ENCODE measurements around the gene MLH1.
"Not testable (repeated sequence)": the region's sequence is repeated elsewhere in the genome, so short reads cannot be mapped to it uniquely, and the experiment has no call there.

The MLH1 gene

GRCh38 chr3:36957862-36958686, 35.2 kb upstream of the MLH1 start:
- Histone ChIP-seq H3K27ac (ENCODE audit: insufficient read depth, low read length, poor library complexity, severe bottlenecking) (peak overlapping the region; percentile 4), H3K4me1 (ENCODE audit: control insufficient read depth, insufficient read depth, low read length, poor library complexity, severe bottlenecking) (no peaks in the 10 kb centered on the region), H3K27me3 (replicated peaks; ENCODE audit: control insufficient read depth, insufficient read depth, low read length, poor library complexity, severe bottlenecking) (no peaks in the 10 kb centered on the region), H3K36me3 (ENCODE audit: control insufficient read depth, insufficient read depth, low read length) (no peaks in the 10 kb centered on the region), H3K4me3 (ENCODE audit: insufficient read depth, low read depth, low read length, poor library complexity, severe bottlenecking) (no peak overlapping the region), H3K9me3 (ENCODE audit: control insufficient read depth, low read length) (no peaks in the 10 kb centered on the region)
- DNase-seq, result no peak

DNA sequence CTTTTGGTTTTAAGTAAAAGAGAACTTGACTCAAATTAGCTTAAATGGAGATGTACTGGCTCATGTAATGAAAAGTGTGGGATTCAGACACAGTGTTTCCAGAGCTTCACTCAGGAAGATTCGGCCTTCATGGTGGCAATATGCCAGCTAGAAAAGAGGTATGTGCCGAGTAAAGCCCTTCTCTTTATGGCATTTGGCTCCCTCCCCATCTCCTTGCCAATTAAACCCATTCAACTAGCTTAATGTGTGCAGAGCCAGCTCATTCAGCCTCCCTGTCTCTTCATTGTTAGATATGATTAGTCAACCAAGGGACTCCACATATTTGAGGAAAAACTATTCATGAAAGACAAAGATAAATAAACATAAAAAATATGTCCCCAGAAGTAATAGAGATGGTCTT, 33.5 kb upstream of the MLH1 start:
- Histone ChIP-seq H3K9me3 (ENCODE audit: control insufficient read depth, low read length) (no peaks in the 10 kb centered on the region), H3K27me3 (replicated peaks; ENCODE audit: control insufficient read depth, insufficient read depth, low read length, poor library complexity, severe bottlenecking) (no peaks in the 10 kb centered on the region), H3K27ac (ENCODE audit: insufficient read depth, low read length, poor library complexity, severe bottlenecking) (no peak overlapping the region), H3K4me3 (ENCODE audit: insufficient read depth, low read depth, low read length, poor library complexity, severe bottlenecking) (no peak overlapping the region), H3K4me1 (ENCODE audit: control insufficient read depth, insufficient read depth, low read length, poor library complexity, severe bottlenecking) (no peaks in the 10 kb centered on the region), H3K36me3 (ENCODE audit: control insufficient read depth, insufficient read depth, low read length) (no peaks in the 10 kb centered on the region)
- DNase-seq, result no peak

GRCh38 chr3:36960502-36960901, 32.8 kb upstream of the MLH1 start:
- Histone ChIP-seq H3K27me3 (replicated peaks; ENCODE audit: control insufficient read depth, insufficient read depth, low read length, poor library complexity, severe bottlenecking) (no peaks in the 10 kb centered on the region), H3K9me3 (ENCODE audit: control insufficient read depth, low read length) (no peaks in the 10 kb centered on the region), H3K27ac (ENCODE audit: insufficient read depth, low read length, poor library complexity, severe bottlenecking) (no peak overlapping the region), H3K4me1 (ENCODE audit: control insufficient read depth, insufficient read depth, low read length, poor library complexity, severe bottlenecking) (no peaks in the 10 kb centered on the region), H3K36me3 (ENCODE audit: control insufficient read depth, insufficient read depth, low read length) (no peaks in the 10 kb centered on the region), H3K4me3 (ENCODE audit: insufficient read depth, low read depth, low read length, poor library complexity, severe bottlenecking) (no peak overlapping the region)
- DNase-seq, result no peak

- not testable (repeated sequence) for H3K4me1 ChIP-seq (ENCODE audit: control insufficient read depth, insufficient read depth, low read length, poor library complexity, severe bottlenecking); H3K4me3 ChIP-seq (ENCODE audit: insufficient read depth, low read depth, low read length, poor library complexity, severe bottlenecking); DNase-seq; H3K36me3 ChIP-seq (ENCODE audit: control insufficient read depth, insufficient read depth, low read length); H3K27me3 ChIP-seq (replicated peaks; ENCODE audit: control insufficient read depth, insufficient read depth, low read length, poor library complexity, severe bottlenecking); H3K9me3 ChIP-seq (ENCODE audit: control insufficient read depth, low read length); H3K27ac ChIP-seq (ENCODE audit: insufficient read depth, low read length, poor library complexity, severe bottlenecking)
Observed at GRCh38 chr3:36963008-36963407, 30.3 kb upstream of the MLH1 start.

DNA sequence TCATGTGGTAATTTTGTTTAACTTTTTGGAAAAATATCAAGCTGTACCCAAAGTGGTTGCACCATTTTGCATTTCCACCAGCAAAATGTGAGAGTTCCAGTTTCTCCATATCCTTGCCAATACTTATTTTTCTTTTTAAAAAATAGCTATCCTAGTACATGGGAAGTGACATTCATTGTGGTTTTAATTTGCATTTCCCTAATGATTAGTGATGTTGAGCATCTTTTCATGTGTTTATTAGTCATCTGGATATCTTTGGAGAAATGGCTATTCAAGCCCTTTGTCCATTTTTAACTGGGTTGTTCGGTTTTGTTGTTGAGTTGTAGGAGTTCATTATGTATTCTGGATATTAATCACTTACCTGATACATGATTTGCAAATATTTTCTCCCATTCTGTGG, 29.0 kb upstream of the MLH1 start:
- Histone ChIP-seq H3K4me1 (ENCODE audit: control insufficient read depth, insufficient read depth, low read length, poor library complexity, severe bottlenecking) (no peaks in the 10 kb centered on the region), H3K27me3 (replicated peaks; ENCODE audit: control insufficient read depth, insufficient read depth, low read length, poor library complexity, severe bottlenecking) (no peaks in the 10 kb centered on the region), H3K36me3 (ENCODE audit: control insufficient read depth, insufficient read depth, low read length) (no peaks in the 10 kb centered on the region), H3K4me3 (ENCODE audit: insufficient read depth, low read depth, low read length, poor library complexity, severe bottlenecking) (no peak overlapping the region), H3K9me3 (ENCODE audit: control insufficient read depth, low read length) (no peaks in the 10 kb centered on the region), H3K27ac (ENCODE audit: insufficient read depth, low read length, poor library complexity, severe bottlenecking) (no peak overlapping the region)
- no peak for DNase-seq

DNA sequence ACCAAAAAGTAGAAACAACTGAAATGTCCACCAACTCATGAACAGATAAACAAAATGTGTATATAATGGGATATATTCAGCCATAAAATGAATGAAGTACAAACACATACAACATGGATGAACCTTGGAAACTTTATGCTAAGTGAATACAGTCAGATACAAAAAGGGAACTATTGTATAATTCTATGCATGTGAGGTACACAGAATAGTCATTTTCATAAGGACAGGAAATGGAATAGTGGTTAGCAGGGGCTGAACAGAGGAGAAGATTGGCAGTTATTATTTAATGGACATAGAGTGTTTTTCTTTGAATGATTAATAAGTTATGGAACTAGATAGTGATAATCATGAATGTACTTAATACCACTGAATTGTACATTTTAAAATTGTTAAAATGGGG, 28.5 kb upstream of the MLH1 start:
- no peaks in the 10 kb centered on the region for H3K36me3 ChIP-seq (ENCODE audit: control insufficient read depth, insufficient read depth, low read length)
- peaks cover 2% of the 10 kb centered on the region for H3K4me1 ChIP-seq (ENCODE audit: control insufficient read depth, insufficient read depth, low read length, poor library complexity, severe bottlenecking)
- no peak overlapping the region for H3K27ac ChIP-seq (ENCODE audit: insufficient read depth, low read length, poor library complexity, severe bottlenecking)
- no peak overlapping the region for H3K4me3 ChIP-seq (ENCODE audit: insufficient read depth, low read depth, low read length, poor library complexity, severe bottlenecking)
- DNase-seq, result no peak
- no peaks in the 10 kb centered on the region for H3K27me3 ChIP-seq (replicated peaks; ENCODE audit: control insufficient read depth, insufficient read depth, low read length, poor library complexity, severe bottlenecking)
- no peaks in the 10 kb centered on the region for H3K9me3 ChIP-seq (ENCODE audit: control insufficient read depth, low read length)

GRCh38 chr3:36965440-36965839, 27.9 kb upstream of the MLH1 start:
- Histone ChIP-seq H3K27ac (ENCODE audit: insufficient read depth, low read length, poor library complexity, severe bottlenecking) (no peak overlapping the region), H3K36me3 (ENCODE audit: control insufficient read depth, insufficient read depth, low read length) (no peaks in the 10 kb centered on the region), H3K4me1 (ENCODE audit: control insufficient read depth, insufficient read depth, low read length, poor library complexity, severe bottlenecking) (peaks cover 4% of the 10 kb centered on the region), H3K4me3 (ENCODE audit: insufficient read depth, low read depth, low read length, poor library complexity, severe bottlenecking) (no peak overlapping the region), H3K27me3 (replicated peaks; ENCODE audit: control insufficient read depth, insufficient read depth, low read length, poor library complexity, severe bottlenecking) (no peaks in the 10 kb centered on the region), H3K9me3 (ENCODE audit: control insufficient read depth, low read length) (no peaks in the 10 kb centered on the region)
- no peak for DNase-seq

- Histone ChIP-seq H3K36me3 (ENCODE audit: control insufficient read depth, insufficient read depth, low read length) (no peaks in the 10 kb centered on the region), H3K27me3 (replicated peaks; ENCODE audit: control insufficient read depth, insufficient read depth, low read length, poor library complexity, severe bottlenecking) (no peaks in the 10 kb centered on the region), H3K9me3 (ENCODE audit: control insufficient read depth, low read length) (no peaks in the 10 kb centered on the region), H3K4me3 (ENCODE audit: insufficient read depth, low read depth, low read length, poor library complexity, severe bottlenecking) (no peak overlapping the region), H3K4me1 (ENCODE audit: control insufficient read depth, insufficient read depth, low read length, poor library complexity, severe bottlenecking) (peaks cover 4% of the 10 kb centered on the region), H3K27ac (ENCODE audit: insufficient read depth, low read length, poor library complexity, severe bottlenecking) (no peak overlapping the region)
- no peak for DNase-seq
Observed at GRCh38 chr3:36969085-36969484, 24.2 kb upstream of the MLH1 start.

GRCh38 chr3:36969540-36970432, 23.5 kb upstream of the MLH1 start:
- Histone ChIP-seq H3K27me3 (replicated peaks; ENCODE audit: control insufficient read depth, insufficient read depth, low read length, poor library complexity, severe bottlenecking) (no peaks in the 10 kb centered on the region), H3K36me3 (ENCODE audit: control insufficient read depth, insufficient read depth, low read length) (no peaks in the 10 kb centered on the region), H3K4me1 (ENCODE audit: control insufficient read depth, insufficient read depth, low read length, poor library complexity, severe bottlenecking) (peaks cover 4% of the 10 kb centered on the region), H3K9me3 (ENCODE audit: control insufficient read depth, low read length) (no peaks in the 10 kb centered on the region), H3K27ac (ENCODE audit: insufficient read depth, low read length, poor library complexity, severe bottlenecking) (no peak overlapping the region), H3K4me3 (ENCODE audit: insufficient read depth, low read depth, low read length, poor library complexity, severe bottlenecking) (no peak overlapping the region)
- DNase-seq, result peak in 2 of 3 donors; percentile 27 to 36

- peaks cover 4% of the 10 kb centered on the region for H3K4me1 ChIP-seq (ENCODE audit: control insufficient read depth, insufficient read depth, low read length, poor library complexity, severe bottlenecking)
- H3K4me3 ChIP-seq (ENCODE audit: insufficient read depth, low read depth, low read length, poor library complexity, severe bottlenecking), result no peak overlapping the region
- H3K27ac ChIP-seq (ENCODE audit: insufficient read depth, low read length, poor library complexity, severe bottlenecking), result no peak overlapping the region
- H3K9me3 ChIP-seq (ENCODE audit: control insufficient read depth, low read length), result no peaks in the 10 kb centered on the region
- H3K36me3 ChIP-seq (ENCODE audit: control insufficient read depth, insufficient read depth, low read length), result peaks cover 3% of the 10 kb centered on the region
- H3K27me3 ChIP-seq (replicated peaks; ENCODE audit: control insufficient read depth, insufficient read depth, low read length, poor library complexity, severe bottlenecking), result no peaks in the 10 kb centered on the region
- no peak for DNase-seq
Observed at GRCh38 chr3:36972163-36972562, 21.2 kb upstream of the MLH1 start.

Data from effector memory CD4-positive, alpha-beta T cell (primary cell).